HPDE6-E6E7 (cell line): Measurements from ENCODE around the gene CIRBP.
"Not testable (repeated sequence)": the region's sequence is repeated elsewhere in the genome, so short reads cannot be mapped to it uniquely, and the experiment has no call there.

Experiments used
- DNase-seq: peaks from one replicate; pipeline ENCODE4 v3.0.0; 2011; ENCODE audit warnings: missing footprints; ENCODE audit errors: extremely low spot score

The CIRBP gene

DNA sequence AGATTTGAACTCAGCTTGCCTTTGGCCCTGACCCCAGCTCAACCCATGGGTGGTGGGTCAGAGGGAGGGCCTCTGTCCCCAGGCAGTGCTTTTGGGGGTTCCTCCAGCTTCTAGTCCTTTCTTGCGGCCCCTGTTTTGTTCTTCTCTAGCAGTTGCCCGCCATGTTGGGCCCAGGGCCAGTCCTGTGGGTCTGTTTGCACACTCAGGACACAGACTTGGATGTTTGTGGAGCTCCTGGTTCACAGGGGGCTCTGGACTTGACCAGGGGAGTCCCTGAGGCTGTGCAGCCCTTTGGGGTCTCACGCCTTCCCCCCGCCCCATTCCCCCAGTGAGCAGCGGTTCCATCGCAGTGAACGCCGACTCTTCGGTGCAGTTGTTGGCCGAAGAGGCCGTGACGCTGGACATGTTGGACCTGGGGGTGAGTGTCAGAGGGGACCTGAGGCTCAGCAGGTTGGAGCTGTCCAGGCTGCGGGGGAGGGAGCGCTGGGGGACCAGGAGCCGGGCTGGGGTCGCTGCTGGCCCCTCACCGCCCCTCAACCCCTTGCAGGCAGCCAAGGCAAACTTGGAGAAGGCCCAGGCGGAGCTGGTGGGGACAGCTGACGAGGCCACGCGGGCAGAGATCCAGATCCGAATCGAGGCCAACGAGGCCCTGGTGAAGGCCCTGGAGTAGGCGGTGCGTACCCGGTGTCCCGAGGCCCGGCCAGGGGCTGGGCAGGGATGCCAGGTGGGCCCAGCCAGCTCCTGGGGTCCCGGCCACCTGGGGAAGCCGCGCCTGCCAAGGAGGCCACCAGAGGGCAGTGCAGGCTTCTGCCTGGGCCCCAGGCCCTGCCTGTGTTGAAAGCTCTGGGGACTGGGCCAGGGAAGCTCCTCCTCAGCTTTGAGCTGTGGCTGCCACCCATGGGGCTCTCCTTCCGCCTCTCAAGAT, 25.1 kb upstream of the CIRBP start:
- no peak for DNase-seq

DNA sequence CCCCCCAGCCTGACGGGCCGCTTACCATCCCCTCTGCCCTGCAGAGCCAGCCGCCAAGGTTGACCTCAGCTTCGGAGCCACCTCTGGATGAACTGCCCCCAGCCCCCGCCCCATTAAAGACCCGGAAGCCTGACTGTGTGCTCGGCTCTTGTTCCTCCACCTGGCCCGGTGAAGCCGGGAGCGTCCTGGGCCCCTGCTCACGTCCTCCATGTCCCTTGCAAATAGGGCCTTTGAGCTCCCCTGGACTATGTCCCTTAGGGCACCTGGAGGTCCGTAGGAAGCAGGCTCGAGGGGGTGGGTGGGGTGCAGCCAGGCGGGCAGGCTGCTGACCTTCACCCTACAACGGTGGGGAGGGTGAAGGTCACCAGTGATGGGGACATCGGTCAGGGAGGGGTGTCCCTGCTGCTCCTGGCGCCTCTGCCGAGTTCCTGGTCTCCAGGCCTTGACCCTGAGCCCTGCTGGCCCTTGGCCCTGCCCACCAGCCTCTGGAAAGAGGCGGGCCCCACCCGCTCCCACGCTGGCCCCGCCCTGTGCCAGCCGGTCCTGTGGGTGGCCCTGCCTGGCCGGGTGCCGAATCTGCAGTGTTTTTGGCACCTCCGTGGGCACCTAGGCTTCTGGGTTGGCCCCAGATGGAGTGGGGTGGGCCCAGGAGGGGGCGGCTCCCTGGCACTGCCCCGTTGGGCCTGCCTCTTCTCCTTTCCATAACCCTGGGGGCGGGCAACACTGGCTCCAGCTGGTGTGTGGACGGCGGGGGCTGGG, 24.3 kb upstream of the CIRBP start:
- DNase-seq = no peak

DNA sequence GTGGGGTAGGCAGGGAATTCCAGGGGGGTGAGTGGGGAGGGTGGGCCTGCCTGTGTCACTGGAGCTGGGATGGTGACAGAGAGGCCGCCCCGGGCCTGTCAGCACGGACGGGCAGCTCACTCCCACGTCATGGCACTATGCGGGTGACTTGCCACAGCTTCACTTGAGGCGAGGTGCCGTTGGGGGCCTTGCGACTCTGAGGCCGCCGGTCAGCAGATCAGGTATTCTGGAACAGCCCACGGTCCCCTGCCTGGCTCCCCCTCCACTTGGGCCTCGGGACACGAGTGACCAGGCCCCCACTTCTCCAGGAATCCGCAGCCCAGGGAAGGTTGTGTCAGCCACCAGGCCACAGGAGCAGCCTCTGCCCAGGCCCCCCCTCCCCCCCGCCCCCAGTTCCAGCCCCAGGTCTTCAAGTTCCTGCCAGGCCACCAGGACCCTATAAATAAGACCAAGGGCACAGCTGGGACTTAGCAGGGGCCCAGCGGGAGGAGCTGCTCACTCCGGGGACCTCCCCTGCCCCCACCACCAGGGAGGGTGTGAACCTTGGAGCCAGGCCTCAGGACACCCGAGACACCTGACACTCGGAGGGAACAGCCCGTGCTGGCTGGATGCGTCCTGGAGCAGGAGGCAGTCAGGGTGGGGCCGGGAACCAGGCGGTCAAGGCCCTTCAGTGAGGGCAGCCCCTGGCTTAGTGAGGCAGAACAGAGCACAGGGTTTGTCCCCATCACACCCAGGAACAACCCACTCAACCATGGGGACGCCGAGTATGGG, 23.5 kb upstream of the CIRBP start:
- DNase-seq = no peak

DNA sequence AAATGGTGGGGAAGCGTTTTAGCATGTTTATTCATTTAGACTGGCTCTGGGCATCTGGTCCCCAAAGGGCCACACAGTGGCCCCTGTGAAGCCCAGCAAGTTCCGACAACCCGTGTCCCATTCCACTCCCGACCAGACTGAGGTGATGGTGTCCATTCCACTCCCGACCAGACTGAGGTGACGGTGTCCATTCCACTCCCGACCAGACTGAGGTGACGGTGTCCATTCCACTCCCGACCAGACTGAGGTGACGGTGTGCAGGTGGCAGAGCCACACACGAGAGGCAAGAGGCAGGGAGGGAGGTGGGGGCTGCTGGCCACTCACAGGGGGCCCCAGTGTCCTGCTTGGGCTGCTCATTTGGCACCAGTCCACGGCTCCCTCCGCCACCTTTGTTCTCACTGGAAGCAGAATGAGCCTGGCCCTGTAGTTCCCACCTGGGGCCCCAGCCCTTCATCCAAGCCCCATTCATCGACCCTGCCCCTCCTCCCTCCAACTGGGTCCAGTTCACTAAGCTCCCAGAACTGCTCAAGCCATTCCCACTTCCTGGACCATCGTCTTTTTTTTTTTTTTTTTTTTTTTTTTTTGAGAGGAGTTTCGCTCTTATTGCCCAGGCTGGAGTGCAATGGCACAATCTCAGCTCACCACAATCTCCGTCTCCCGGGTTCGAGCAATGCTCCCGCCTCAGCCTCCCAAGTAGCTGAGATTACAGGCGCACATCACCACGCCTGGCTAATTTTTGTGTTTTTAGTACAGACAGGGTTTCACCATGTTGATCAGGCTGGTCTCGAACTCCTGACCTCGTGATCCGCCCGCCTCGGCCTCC, 22.7 kb upstream of the CIRBP start:
- not testable (repeated sequence) for DNase-seq

DNA sequence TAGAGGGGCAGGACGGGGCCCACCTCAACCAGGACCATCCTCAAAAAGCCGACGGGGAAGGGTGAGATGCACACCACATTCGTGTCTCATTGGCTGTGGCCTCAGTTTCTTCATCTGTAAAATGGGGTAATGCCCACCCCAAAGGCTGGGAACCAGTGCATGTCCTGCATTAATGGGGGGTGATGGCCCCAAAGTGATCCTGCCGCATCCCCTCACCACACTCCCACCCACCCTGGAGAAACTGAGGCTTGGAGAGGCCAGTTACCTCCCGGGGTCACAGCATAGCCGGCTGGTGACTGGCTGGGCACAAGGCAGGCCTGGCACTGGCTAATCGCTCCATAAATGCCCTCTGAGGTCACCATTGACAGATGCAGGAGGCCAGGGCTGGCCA, 21.4 kb upstream of the CIRBP start:
- no peak for DNase-seq

DNA sequence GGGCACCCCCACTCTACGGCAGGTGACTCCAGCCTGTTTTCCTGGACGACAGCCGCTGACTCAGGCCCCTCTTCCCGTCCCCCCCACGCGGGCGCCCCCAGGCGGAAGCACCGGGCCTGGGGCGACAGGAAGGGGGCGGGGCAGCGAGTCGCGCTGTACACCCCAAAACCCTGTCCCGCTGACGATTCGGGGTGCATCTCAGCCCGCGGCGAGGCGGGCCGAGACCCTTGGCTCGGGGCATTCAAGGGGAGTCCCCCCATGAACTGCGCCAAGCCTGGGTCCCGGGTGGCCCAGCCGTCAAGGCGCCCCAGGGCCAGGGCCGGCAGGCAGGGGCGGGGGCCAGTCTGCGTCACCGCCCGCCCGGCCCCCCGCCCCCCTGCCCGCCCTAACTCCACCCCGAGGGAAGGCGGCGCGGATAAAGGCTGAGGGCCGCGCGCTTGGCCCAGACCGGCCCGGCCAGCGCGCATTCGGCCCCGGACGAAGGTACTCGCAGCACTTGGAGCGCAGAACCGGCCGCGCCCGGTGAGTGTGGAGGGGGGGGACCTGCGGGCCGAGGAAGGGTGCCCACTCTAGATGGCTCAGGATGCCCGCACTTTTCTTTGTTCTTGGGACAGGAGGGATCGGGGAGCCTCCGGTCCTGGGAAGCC, 20.9 kb upstream of the CIRBP start, which contains the start of gene MIDN:
MIDN (plus strand) TSS at position 445 of the 647 bp plus-strand sequence. CDS start 1,714 bp downstream, outside the sequence.
- DNase-seq = no peak

DNA sequence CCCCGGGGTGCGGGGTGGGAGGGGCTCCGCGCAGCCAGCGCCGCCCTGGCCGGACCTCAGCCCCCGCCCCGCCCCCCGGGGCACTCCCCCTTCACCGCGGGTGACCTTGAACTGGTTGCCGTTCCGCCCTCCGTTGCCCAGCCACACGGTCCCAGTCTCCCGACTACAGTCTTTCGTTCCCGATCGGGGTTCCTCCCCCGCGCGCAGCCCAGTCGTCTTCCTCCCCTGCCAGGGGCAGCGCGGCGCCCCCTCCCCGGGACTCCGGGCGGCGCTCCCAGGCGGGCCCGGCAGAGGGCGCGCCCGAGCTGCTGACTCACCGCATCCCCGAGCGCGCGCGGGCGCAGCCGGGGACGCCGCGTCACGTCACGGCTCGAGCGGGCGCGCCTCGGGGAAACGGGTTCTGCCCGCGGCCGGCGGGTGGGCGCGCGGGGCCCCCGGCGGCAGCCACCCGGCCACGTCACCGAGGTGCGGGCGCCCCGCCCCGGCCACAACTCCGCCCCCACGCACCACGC, 20.3 kb upstream of the CIRBP start:
- no peak for DNase-seq

DNA sequence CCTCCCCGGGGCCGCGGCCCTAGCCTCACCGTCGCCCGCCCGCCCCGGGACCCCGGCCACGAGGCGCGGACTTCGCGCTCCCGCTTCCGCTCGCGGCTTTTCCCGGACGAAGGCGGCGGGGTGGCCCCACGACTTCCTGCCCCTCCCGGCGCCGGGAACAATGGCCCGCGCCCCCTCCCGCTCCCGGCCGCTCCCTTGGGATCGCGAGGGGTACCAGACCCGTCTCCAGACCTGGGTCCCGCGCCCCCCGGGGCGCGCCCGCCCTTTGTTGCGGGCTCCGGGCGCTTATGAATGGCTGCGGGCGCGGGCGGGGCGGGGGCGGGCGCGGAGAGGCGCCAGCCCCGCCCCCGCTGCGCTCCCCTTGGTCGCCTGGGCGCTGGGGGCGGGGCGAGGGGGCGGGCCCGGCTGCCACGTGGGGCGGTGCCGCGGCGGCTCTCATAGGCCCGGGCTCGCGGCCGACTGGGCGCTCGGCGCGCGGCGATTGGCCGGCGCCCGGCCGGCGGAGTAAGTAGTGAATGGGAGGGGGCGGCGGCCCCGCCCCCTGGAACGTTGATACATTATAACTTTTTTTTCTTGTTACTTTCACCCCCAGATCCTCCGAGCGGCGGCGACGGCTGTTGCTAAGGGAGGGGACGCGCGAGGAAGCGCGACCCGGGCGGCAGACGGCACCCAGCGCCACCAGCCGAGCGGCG, 19.7 kb upstream of the CIRBP start:
- no peak for DNase-seq

DNA sequence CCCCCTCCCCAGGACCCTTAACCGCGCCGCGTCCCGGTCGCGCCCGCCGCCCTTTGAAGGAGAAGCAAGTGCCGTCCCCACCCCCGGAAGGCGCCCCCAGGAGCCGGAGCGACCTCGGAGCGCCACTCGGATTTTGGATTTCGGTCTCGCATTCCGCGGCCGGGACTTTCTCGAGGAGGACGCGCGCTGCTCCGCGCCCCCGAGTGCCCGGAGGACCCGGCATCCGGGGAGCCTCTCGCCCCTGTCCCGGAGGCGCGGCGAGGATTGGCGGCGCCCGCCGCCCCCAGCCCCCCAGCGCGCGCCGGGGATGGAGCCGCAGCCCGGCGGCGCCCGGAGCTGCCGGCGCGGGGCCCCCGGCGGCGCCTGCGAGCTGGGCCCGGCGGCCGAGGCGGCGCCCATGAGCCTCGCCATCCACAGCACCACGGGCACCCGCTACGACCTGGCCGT, 19.1 kb upstream of the CIRBP start:
- DNase-seq = no peak

DNA sequence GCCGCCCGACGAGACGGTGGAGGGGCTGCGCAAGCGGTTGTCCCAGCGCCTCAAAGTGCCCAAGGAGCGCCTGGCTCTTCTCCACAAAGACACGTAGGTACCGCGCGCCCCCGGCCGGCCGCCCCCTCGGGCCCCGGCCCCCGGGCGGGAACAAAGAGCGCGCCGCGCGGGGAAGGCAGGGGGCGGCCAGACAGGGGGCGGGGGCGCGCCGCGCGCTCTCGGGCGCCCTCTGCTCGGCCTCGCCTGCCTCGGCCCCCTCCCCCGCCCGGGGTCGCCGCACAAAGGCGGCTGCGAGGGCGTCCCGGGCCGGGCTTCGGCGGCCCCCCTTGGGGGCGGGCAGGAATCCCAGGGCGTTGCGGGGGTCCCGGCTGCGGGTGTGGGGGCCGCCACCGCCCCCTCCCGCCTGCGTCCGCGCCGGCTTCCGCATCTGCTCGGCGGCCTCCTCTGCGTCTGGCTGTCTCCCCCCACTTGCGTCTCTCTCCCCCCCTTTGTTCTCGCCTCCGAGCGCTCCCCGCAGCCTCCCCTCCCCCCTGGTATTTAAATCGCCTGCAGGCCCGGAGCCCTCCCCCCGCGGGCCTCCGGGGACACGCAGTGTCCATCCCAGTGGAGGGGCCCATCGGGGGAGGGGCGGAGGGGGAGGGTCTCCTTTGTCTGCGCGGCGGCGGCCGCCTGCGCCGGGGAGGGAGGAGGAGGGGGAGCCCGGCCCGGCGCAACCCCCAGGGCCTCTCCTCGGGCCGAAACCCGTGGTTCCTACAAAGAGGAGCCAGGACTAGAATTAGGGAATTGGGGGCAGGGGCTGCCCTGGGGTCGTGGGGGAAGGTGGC, 18.5 kb upstream of the CIRBP start:
- DNase-seq = no peak

DNA sequence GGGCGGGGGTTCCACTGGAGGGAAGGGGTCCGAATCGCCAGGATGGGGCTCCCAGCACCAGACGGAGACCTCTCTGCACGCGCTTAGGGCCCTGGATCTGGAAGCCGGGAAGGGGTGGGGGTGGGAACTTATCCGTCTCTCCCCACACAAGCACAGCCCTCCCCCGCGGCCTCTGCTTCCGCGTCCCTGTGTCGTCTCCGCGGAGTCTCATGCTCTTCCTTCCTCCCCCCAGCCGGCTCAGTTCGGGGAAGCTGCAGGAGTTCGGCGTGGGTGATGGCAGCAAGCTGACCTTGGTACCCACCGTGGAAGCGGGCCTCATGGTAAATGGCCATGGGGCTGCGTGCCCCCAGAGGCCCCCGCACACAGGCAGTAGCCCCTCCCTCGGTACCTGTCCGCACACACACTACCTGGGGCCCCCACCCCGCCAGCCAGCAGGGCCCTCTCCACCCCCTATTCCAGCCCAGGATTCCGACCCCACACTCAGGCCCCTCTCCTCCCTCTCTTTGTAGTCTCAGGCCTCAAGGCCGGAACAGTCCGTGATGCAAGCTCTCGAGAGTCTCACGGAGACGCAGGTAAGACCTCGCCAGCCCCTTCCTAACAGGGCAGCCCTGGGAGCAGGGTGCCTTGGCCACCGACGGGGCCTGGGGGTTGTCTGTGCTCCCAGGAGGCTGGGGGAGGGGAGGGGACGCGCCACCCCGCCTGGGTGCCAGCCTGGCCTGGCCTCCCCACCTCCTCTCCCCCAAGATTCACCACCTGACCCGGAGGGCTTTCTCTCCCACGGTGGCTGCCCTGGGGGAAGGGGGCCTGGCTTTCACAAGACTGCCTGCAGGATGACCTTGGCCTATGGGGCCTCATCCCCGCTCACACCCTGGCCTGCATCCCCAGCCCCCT, 17.6 kb upstream of the CIRBP start:
- DNase-seq = no peak

DNA sequence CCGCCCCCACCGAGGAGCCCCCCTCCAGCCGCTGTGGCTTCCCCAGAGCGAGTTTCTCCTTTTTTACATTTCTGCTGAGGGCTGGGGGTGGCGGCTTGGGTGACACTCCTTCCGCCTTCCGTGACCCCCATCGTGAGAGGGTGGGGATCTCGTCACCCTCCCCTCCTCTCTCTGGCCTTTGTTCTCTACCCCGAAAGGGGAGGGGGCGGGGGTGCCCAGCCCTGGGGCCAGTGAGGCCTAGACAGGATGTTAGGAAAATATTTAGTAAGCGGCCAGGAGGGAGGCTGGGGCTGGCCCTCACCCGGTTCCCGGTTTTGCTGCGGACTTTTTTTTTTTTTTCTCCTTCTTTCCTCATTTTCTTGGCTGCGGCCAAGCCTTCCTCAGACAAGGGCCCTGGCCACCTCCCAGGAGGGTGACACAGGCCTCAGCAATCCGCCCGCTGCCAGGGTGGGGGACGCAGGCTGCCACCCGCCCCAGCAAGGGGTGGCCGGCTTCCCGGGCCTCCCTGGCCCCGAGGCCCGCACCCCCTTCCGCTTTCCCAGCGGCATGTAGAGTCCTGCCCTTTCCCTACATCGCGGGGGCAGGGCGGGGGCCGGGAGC, 16.8 kb upstream of the CIRBP start:
- DNase-seq = no peak

DNA sequence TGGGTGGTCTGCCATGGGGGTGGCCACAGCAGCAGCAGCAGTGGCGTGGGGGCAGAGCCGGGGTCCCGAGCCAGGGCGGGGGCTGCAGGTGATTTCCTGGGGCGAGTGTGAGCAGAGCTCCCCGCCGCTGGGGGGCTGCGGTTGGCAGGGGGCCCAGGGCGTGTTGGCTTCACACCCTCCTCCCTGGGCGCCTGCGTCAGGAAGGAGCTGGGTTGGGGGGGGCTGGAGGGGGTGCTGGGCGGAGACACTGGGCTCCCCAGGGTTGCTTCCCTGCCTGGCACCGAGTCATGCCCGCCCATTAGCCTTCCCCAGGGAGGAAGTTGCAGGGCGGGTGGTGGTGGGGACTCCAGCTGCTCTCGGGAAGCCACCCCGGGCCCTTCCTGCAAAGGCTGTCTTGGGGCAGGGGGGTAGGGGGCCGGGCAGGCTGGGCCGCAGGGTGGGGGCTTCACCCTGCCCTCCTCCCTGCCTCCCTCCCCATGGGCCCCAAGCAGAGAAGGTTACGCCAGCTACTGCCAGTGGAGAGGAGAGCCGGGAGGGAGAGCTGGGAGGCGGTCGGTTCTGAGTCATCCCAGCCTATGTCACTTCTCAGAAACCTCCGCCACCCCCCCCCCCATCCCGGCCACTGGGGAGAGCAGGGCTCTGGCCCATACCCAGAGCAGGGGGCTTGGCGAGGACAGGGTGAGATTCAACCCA, 16.2 kb upstream of the CIRBP start:
- no peak for DNase-seq

DNA sequence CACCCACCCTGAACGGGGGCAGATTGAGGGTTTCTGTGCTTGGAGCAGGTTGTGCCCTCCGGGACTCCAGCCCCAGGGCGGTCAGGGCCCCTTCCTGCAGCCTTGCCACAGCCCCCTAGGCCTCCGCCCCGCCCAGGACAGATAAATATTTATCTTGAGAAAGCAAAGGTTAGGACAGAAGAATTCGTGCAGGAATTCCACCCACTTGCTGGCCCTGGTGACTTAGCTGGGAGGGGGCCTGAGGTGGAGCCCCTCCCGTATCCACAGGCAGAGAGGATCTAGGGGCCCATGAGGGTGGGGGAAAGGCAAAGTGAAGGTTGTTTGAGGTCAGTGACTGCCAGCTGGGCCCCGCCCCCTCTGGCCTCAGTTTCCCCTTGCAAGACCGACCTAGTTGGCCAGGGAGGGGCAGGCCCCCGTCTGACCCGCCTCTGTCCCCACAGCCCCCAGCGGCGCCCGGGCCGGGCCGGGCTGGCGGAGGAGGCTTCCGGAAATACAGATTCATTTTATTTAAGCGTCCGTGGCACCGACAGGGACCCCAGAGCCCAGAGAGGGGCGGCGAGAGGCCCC, 15.5 kb upstream of the CIRBP start:
- DNase-seq = no peak

DNA sequence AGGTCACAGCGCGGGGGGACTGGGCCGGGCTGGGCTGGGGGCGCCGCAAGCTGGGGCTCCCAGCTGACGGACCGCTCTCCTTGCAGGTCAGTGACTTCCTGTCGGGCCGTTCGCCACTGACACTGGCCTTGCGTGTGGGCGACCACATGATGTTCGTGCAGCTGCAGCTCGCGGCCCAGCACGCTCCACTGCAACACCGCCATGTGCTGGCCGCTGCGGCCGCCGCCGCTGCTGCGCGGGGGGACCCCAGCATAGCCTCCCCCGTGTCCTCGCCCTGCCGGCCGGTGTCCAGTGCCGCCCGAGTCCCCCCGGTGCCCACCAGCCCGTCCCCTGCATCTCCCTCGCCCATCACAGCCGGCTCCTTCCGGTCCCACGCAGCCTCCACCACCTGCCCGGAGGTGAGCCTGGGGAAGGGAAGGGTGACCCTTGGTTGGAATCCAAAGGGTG, 15.0 kb upstream of the CIRBP start:
- no peak for DNase-seq

DNA sequence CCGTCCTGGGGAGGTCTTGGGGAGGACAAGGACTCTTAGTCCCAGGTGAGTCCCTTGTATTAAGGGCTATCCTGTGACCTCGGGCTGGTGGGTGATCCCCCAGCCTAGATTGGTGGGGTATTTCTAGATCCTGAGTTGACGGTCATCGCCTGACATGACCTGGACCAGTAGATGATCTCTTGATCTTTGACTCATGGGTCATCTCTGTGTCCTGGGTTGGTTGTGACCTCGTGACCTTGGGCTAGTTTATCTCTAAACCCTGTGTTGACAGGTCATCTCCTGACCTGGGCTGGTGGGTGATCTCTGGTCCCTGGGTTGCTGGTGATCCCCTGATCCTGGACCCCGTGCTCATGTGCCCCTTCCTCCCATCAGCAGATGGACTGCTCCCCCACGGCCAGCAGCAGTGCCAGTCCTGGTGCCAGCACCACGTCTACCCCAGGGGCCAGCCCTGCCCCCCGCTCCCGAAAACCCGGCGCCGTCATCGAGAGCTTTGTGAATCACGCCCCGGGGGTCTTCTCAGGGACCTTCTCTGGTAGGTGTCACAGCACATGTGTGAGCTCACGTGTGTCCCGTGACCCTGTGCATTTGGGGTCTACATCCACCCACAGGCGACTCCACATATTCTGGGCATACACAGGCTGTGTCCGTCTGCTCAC, 14.5 kb upstream of the CIRBP start:
- DNase-seq = no peak
